GM11168 (cell line): ENCODE measurements around the gene IFT43.

Experiments
- in situ Hi-C: fragments of 300-500 bp; cut with MboI; formaldehyde crosslinking; loops from one replicate; pipeline ENCODE4 v1.12.0; 2022; ENCODE audit warnings: low sequenced_read_pairs; ENCODE audit not compliant: unreplicated experiment

IFT43 gene

DNA sequence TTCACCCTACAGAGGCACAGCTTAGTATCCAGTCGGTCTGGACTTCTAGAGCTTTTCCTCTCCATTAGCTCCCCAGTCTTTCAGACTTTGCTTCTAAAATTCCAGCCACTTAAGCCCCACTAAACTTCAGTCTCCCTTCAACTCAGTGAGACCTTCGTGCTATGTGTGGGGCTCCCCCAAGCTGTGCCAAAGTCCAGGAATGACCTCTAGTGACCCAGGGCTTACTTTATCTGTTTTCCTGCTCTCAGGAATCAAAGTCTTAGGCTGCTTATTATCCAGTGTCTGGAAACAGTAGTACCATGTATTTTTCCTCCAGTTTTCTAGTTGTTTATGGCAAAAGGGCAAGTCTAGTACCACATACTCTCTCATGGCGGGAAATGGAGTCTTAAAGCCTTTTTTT is 77.8 kb downstream of the IFT43 start:
- in situ Hi-C loops: no loop called here

- in situ Hi-C loops: no loop called here
Measured at GRCh38 chr14:76065519-76065918, 80.0 kb downstream of the IFT43 start.

DNA sequence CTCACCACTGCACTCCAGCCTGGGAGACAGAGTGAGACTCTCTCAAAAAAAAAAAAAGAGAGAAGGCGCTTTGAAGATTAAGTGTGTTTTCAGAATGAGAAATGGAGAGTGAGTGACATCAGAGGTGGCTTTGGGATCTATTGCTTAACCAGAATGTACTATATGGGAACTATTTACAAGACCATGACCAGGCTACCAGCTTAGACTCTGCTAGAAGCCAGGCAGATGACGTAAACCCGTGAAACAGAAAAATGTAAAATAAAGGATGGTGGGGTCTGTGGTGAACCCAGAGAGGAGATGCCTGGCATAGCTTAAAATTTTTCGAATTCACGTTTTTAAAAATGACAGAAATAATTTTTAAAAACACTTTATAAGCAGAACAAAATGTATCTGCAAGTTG is 82.0 kb downstream of the IFT43 start:
- in situ Hi-C loops: no loop called here

DNA sequence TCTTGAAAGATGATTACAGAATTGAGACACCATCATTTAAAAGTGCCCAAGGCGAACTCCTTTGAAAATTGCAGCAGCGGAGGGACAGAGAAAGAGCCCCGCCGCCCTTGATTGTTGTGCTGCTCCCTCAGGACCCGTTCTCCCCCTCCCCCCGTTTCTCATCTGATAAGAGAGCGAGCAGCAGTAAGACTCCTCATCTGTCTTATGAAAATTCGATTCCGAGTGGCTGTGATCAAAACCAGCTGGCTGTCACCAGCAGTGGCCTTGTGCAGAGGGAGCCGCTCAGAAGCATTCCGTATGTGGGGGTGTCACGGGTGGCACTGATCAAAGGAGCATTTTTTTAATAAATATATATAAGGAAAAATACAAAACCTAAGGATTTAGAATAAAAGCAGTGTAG is 88.2 kb downstream of the IFT43 start:
- in situ Hi-C loops: no loop called here

- in situ Hi-C loops: no loop called here
Measured at GRCh38 chr14:76077340-76077739, 91.8 kb downstream of the IFT43 start.

DNA sequence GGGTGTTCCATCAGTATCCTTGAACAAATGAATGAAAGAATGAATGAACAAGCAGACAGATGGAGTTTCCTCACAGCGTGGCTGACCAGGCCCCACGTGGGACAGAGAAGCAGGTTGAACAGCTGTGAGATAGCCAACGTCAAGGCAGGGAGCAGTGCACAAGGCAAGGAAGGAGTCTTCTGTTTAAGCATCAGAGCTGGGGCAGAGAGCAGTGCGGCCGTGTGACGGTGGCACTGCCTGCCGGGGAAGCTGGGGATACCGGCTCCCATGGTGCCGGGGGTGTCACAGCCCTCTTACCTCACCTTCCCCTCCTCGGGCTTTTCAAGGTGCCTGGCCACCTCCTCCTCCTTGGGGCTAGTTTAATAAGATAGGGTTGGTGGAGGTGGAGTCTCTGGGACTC is 92.9 kb downstream of the IFT43 start:
- in situ Hi-C loops: no loop called here

DNA sequence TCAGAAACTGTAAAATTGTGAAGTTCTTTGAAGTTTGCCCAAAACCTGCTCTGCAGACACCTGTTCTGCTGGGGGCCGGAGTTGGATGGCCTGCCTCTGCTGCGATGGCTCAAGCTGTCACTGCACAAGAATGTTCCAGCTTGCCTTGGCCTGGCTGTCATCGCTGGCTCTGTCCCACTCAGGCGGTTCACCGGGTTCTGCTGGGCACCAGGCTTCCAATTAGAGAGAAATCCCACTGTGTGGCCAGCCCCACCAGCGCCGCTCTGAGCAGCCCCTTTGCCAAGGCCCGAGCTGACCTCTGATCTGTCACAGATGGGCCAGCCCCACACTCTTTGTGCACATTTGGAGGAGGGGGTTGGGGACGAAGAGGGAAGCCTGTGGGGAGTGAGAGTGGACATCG is 94.5 kb downstream of the IFT43 start:
- in situ Hi-C loops: no loop called here

DNA sequence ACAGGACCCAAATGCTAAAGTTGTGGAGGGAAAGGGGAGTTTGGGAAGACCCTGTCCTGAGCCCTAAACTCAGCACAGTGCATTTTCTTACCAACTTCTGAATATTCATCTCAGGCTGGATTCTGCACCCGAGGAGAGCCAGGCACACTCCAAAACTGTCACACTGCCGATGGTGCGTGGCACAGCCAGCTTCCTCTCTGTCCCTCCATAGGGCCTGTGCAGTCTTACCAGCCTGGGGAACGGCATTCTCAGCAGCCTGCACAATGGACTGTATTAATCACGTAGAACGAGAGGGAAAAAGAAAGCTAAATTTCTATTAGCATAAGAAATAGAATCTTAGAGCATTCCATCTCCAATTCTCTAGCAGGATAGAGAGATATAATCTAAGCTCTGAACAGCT is 94.9 kb downstream of the IFT43 start:
- in situ Hi-C loops: no loop called here

GRCh38 chr14:76081642-76082041 is 96.1 kb downstream of the IFT43 start:
- in situ Hi-C loops: no loop called here

DNA sequence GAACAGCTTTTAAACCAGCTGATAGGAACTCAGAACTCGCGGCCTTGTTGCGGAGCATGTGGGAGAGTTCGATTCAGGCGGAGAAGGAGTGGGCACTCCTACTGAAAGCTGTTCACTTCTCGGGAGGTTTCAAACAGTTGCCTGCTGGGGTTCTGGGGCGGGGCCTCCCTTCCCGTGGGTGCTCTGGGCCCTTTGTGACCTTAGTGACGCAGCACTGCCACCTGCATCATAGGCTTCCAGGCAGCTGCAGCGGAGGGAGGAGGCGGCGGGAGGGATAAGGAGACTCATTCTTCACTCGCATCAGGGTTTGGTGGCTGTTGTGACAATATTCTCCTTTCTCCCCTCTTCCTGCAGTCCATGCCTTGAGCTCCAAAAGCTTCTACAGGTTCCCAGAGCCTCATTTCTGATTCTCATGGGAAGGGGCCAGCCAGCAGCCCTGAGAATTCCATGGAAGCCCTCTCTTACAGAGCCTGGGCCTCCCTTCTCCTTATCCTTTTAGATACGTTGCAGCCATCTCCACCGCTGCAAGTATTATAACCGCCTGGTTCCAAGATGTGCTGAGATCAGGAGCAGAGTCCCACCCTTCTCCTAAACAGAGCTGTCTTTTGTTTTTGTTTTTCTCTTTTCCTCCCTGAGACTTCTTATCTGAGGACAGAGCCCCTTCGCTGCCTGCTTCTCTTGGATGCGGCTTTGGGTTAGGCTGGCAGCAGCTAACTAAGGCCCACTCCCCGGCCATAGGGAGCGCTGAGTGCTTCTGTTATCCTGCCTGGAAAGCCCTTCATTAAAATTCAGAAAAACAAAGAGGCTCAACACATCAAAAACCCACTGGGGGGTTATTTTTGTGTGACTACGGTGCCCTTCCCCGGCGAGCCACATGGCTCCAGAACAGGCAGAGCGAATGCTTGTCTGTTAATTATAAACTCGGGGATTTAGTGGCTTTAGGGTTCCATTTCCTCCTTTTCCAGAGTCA is 98.5 kb downstream of the IFT43 start:
- in situ Hi-C loops: no loop called here

DNA sequence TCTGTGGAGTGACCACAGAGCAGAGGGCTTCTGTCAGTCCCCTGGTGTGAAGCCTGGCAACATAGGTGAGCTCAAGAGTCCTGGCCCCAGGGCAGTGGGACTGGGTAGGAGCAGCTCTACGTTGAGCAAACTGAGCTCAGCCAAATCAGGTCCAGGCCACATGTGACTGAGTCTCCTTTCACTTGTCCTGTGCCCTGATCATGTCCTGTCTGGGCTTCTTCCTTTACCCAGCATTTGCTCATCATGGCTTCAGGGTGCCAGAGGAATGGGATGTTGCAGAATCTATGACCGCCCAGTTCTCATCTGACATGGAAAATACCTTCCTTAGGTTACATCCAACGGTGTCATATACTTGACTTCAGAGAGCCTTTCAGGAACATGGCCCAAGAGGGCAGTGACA is 99.8 kb downstream of the IFT43 start:
- in situ Hi-C loops: no loop called here

DNA sequence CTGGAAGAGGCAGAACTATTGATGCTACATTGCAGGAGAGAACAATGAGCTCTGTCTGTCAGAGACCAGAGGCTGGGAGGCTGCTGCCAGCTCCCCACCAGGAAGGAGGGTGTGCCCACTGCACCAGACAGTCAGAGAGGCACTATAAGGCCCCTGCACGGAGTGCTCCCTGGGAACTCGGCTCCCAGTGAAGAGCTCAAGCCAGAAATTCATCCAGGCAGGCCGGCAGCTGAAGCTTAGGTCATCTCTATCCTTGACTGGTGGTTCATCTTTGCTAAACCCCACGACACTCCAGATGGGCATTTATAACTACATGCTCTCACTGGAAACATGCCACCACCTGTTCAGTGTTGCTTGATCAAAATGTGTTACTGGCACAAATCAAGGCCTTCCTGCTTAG is 101.1 kb downstream of the IFT43 start:
- in situ Hi-C loops: no loop called here

DNA sequence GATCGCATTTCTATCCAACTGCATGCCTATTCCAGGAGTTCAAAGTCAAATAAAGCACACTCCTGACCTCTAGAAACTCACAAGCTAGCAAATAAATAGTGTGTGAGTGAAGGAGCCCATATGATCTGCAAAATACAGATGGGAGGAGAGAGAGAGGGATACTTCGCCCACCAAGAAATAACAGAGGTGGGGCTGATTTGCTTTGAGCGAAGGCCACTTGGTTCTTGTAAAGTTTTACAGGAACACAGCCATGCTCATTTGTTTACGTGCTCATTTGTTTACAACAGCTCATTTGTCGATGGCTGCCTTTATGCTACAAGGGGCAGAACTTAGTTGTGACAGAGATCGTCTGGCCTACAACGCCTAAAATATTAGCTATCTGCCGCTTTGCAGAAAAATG is 102.8 kb downstream of the IFT43 start:
- in situ Hi-C loops: no loop called here

- in situ Hi-C loops: no loop called here
Measured at GRCh38 chr14:76088771-76089571, 103.4 kb downstream of the IFT43 start.

DNA sequence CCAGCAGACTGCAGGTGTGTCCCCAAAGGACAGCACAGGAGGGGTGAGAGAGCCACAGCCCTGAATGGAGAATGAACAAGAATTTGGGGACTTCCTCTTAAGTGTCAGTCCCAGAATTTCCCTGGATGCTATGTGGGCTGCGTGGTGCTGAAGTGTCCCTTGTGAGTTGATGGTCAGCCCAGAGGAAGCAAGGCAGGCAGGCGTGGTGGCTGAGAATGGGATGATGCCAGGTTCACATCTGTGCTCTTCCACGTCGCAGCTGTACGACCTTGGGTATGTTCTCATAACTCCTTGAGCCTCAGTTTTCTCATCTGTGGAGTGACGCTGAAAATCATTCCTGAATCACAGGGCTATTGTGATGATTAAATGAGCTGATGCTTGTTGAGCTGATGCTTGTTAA is 104.0 kb downstream of the IFT43 start:
- in situ Hi-C loops: no loop called here

DNA sequence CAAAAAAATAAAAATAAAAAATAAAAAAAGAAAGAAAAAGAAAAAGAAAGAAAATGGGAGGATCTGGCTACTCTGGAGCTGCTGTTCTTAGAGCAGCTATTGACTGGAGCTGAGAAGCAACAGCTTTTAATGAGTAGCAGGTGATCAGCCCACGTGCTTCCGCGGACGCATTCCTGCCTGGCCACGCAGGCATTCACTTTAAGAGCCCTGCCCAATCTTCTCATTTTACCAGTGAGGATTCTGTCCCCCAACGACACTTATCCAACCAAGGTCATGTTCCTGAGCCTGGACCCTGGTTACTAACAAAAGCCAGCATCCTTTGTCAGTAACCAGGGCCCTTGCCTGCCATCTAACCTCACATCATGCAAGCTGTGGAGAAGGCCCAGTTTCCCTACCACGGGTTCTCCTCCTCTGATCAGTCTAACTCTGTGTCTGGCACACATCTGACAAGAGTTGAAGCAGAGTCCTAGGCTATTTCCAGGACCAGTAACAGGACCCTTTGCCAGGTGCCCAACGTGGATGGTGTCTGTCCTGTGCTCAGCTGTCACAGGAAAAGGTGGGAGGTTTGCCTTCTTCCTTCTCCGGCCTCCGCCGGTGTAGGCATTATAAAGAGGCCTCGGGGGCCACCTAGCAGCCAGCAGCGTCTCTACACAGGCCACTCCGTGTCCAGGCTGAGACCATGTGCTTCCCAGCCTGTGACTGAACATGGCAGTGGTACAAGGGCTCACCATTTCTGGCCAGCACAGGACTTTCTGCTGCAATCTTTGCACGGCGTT is 105.2 kb downstream of the IFT43 start:
- in situ Hi-C loops: no loop called here

GRCh38 chr14:76093077-76093476 is 107.5 kb downstream of the IFT43 start:
- in situ Hi-C loops: no loop called here

DNA sequence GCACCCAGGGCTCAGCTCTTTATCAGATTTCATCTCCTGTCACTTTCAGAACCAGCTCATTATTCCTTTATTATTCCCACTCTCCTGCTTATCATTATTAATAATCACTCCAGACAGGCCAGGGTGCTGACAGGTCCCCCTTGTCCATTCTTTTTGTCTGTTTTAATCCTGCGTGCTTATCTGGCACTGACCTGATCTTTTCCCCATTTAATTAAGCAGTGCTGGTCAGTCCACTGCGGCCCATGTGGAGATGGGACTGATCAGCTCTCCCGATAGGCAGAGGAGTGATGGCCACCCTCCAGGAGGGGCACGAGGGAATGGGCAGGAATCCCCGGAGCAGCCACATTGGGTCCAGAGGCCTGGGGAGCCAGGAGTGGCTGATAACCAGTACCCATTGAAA is 110.7 kb downstream of the IFT43 start:
- in situ Hi-C loops: no loop called here

GRCh38 chr14:76097547-76097946 is 112.0 kb downstream of the IFT43 start:
- in situ Hi-C loops: no loop called here

GRCh38 chr14:76098047-76098446 is 112.5 kb downstream of the IFT43 start:
- in situ Hi-C loops: no loop called here
